A673 (cell line): ENCODE measurements around the gene KAZN. TPM values are rescaled to one million over a fixed set of nuclear protein-coding genes. Genes with fewer than 3 reads are reported as not detected.

Experiments
- BruUV-seq: library from RNA; stranded (reverse); fragments of 400-500 nt; replicated peaks from 2 replicates; lab custom pipeline; 2021; lab: Mats Ljungman, UMichigan
- CTCF ChIA-PET: fragments of 300-600 bp; sonication (Branson Sonifier 250); formaldehyde crosslinking; loops from one replicate; lab custom pipeline; 2022; ENCODE audit warnings: antibody characterized with exemption; lab: Charles Lee
- POLR2A ChIA-PET: fragments of 300-600 bp; sonication (Branson Sonifier 250); formaldehyde crosslinking; loops from one replicate; lab custom pipeline; 2022; ENCODE audit warnings: antibody characterized with exemption; ENCODE audit not compliant: low non-redundant PET; lab: Charles Lee
- DNase-seq: peaks from one replicate; pipeline ENCODE4 v3.0.0-alpha.2; 2015; ENCODE audit warnings: low spot score
- H3K27ac ChIP-seq: fragments of 200-600 bp; sonication (generic); 2 replicates; pipeline ENCODE4 v1.5.1; 2016; ENCODE audit warnings: mixed run types, low read depth, mild to moderate bottlenecking, mixed read lengths, antibody characterized with exemption, low read length; ENCODE audit not compliant: poor library complexity, severe bottlenecking
- H3K27me3 ChIP-seq: fragments of 200-600 bp; sonication (generic); replicated peaks from 2 replicates; pipeline ENCODE4 v1.6.1; 2017; ENCODE audit warnings: mixed run types, low read depth, mild to moderate bottlenecking, mixed read lengths, antibody characterized with exemption, low read length; ENCODE audit not compliant: insufficient read depth, poor library complexity
- H3K36me3 ChIP-seq: fragments of 200-600 bp; sonication (generic); 2 replicates; pipeline ENCODE4 v1.6.1; 2016; ENCODE audit warnings: mixed run types, mild to moderate bottlenecking, mixed read lengths, antibody characterized with exemption, low read length; ENCODE audit not compliant: insufficient read depth, poor library complexity, severe bottlenecking
- H3K4me1 ChIP-seq: fragments of 200-600 bp; sonication (generic); 2 replicates; pipeline ENCODE4 v1.6.1; 2017; ENCODE audit warnings: mixed run types, mild to moderate bottlenecking, mixed read lengths, antibody characterized with exemption, low read length; ENCODE audit not compliant: insufficient read depth, poor library complexity, severe bottlenecking
- H3K4me3 ChIP-seq: fragments of 200-600 bp; sonication (generic); 2 replicates; pipeline ENCODE4 v1.5.1; 2016; ENCODE audit warnings: low read depth, mixed run types, mild to moderate bottlenecking, mixed read lengths, low read length; ENCODE audit not compliant: poor library complexity, severe bottlenecking
- H3K9me3 ChIP-seq: fragments of 200-600 bp; sonication (generic); 2 replicates; pipeline ENCODE4 v1.6.1; 2016; ENCODE audit warnings: mixed run types, low read depth, mild to moderate bottlenecking, mixed read lengths, antibody characterized with exemption, low read length; ENCODE audit not compliant: poor library complexity, severe bottlenecking
- EZH2 ChIP-seq: fragments of 200-600 bp; sonication (generic); IDR thresholded peaks from 2 replicates; pipeline ENCODE4 v1.6.1; 2017; ENCODE audit warnings: borderline replicate concordance, low read depth, mild to moderate bottlenecking, mixed read lengths, antibody characterized with exemption, low read length; ENCODE audit not compliant: poor library complexity, severe bottlenecking
- intact Hi-C: fragments of 100-400 bp; cut with micrococcal nuclease; formaldehyde crosslinking; loops from one replicate; pipeline ENCODE4 v1.10.0; 2022; ENCODE audit not compliant: unreplicated experiment
- total RNA-seq: library from RNA; stranded (reverse); gene quantifications from 2 replicates; pipeline ENCODE4 v1.2.3, GENCODE V29; 2021
- TF ChIP-seq, protein P1 (sequence below): fragments of 300-800, 200-600 bp; sonication (generic); conservative IDR thresholded peaks from 2 replicates; pipeline ENCODE4 v1.5.1; 2017; ENCODE audit warnings: low read depth, mild to moderate bottlenecking, antibody characterized with exemption, low read length, moderate library complexity, mixed read lengths

Gene KAZN
- total RNA-seq, 1 experiment from 2014 or later: 8.0 TPM

- DNase-seq: no peak
- peaks cover 13% of the 10 kb centered on the region for H3K4me1 ChIP-seq
These were observed 558.4 kb downstream of the KAZN start for GRCh38 chr1:15156807-15157380.

DNA sequence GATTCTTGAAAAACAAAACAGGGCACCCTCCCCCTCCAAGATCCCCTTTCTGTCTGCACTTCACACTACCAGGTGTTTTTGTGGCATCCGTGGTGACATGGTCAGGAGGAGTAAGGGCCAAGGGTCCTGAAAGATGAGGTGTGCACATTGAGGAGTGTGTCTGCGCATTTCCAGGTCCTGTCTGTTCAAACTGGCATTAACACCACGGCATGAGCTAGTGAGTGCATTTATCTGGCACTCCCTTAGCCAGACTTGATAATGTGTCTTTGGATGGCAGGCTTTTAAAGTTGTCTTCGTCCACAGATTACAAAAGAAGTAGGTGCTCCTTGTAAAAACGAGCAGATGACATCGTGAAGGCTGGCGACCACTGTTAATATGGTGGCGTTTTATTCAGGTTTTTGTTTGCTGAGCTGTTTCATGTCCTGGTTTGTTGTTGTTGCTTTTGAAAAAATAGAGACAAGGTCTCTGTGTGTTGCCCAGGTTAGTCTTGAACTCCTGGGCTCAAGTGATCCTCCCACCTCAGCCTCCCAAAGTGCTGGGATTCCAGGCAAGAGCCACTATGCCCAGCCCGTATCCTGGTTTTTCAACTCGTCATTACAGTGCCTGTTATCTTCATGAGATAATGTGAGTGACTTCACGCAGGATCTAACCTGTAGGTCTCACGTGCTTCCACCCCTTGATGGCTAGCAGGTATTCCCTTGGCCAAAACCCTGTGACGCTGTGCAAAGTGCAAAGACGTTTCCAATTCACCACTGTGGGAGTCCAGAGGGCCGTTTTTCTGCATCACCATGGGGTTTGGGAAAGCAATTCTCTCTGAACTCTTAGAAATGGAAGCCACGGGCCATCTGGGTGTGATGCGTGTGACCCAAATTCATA is 559.3 kb downstream of the KAZN start:
- H3K4me1 ChIP-seq: peaks cover 13% of the 10 kb centered on the region
- ChIA-PET CTCF (no interaction called here), POLR2A (no interaction called here)
- no TSS peak for BruUV-seq
- no peaks in the 10 kb centered on the region for H3K9me3 ChIP-seq
- H3K27ac ChIP-seq: no peak overlapping the region
- DNase-seq: no peak
- intact Hi-C loops: no loop called here
- no peaks in the 10 kb centered on the region for H3K27me3 ChIP-seq
- H3K4me3 ChIP-seq: no peak overlapping the region
- H3K36me3 ChIP-seq: no peaks in the 10 kb centered on the region
- TF ChIP-seq, protein P1, sequence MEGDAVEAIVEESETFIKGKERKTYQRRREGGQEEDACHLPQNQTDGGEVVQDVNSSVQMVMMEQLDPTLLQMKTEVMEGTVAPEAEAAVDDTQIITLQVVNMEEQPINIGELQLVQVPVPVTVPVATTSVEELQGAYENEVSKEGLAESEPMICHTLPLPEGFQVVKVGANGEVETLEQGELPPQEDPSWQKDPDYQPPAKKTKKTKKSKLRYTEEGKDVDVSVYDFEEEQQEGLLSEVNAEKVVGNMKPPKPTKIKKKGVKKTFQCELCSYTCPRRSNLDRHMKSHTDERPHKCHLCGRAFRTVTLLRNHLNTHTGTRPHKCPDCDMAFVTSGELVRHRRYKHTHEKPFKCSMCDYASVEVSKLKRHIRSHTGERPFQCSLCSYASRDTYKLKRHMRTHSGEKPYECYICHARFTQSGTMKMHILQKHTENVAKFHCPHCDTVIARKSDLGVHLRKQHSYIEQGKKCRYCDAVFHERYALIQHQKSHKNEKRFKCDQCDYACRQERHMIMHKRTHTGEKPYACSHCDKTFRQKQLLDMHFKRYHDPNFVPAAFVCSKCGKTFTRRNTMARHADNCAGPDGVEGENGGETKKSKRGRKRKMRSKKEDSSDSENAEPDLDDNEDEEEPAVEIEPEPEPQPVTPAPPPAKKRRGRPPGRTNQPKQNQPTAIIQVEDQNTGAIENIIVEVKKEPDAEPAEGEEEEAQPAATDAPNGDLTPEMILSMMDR: no peak
- no peak for TF ChIP-seq EZH2

More at GRCh38 chr1:15156807-15157380, 558.4 kb downstream of the KAZN start:
- Histone ChIP-seq H3K27me3 (no peaks in the 10 kb centered on the region), H3K9me3 (no peaks in the 10 kb centered on the region), H3K4me3 (no peak overlapping the region), H3K27ac (no peak overlapping the region), H3K36me3 (no peaks in the 10 kb centered on the region)
- TF ChIP-seq, protein P1: no peak
- no peak for TF ChIP-seq EZH2
- no TSS peak for BruUV-seq
- ChIA-PET POLR2A (no interaction called here), CTCF (no interaction called here)
- intact Hi-C loops: no loop called here

GRCh38 chr1:15158506-15159165 is 560.2 kb downstream of the KAZN start:
- Histone ChIP-seq H3K27me3 (no peaks in the 10 kb centered on the region), H3K36me3 (no peaks in the 10 kb centered on the region), H3K4me1 (peaks cover 13% of the 10 kb centered on the region), H3K9me3 (no peaks in the 10 kb centered on the region), H3K4me3 (no peak overlapping the region), H3K27ac (no peak overlapping the region)
- no TSS peak for BruUV-seq
- DNase-seq: no peak
- CTCF ChIA-PET: no interaction called here
- no peak for TF ChIP-seq EZH2
- TF ChIP-seq, protein P1: no peak
- intact Hi-C loops: no loop called here
- POLR2A ChIA-PET: no interaction called here
